IPS-15b (cell line): ENCODE data around the gene CCDC107.
"Not testable (repeated sequence)": the region's sequence is repeated elsewhere in the genome, so short reads cannot be mapped to it uniquely, and the experiment has no call there.

Experiments
- H3K27me3 ChIP-seq: one replicate; pipeline ENCODE4 v1.6.1; 2013; ENCODE audit warnings: low read length; ENCODE audit not compliant: control insufficient read depth, insufficient read depth
- H3K36me3 ChIP-seq: one replicate; pipeline ENCODE4 v1.6.1; 2013; ENCODE audit warnings: low read length; ENCODE audit not compliant: control insufficient read depth, insufficient read depth
- H3K4me1 ChIP-seq: one replicate; pipeline ENCODE4 v1.6.1; 2013; ENCODE audit warnings: mild to moderate bottlenecking, low read length; ENCODE audit not compliant: control insufficient read depth, insufficient read depth
- H3K4me3 ChIP-seq: one replicate; pipeline ENCODE4 v1.5.1; 2013; ENCODE audit warnings: low read depth, low read length
- H3K9ac ChIP-seq: one replicate; pipeline ENCODE4 v1.6.1; 2013; ENCODE audit warnings: low read depth, mild to moderate bottlenecking, low read length
- H3K9me3 ChIP-seq: one replicate; pipeline ENCODE4 v1.6.1; 2013; ENCODE audit warnings: mild to moderate bottlenecking, low read length; ENCODE audit not compliant: control insufficient read depth, insufficient read depth

The CCDC107 gene

DNA sequence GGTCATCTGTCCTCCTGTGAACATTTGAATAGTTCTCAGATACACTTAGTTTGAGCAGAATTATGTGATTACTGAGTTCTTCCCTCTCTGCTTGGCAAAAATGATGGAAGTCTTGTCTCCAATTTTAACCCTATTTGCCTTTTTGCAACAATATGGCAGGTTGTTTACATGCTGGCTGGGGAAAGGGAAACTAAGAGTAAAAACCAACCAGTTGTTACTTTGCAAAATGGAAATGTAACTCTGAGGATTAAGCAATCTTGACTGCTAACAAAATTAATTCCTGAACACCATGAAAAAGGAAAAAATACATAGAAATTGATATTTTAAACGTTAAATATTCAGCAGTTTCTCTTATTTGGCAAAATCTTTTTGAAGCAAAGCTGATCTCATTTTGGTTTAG lies 18.5 kb upstream of the CCDC107 start:
- no peaks in the 10 kb centered on the region for H3K9me3 ChIP-seq
- H3K9ac ChIP-seq: no peak overlapping the region
- H3K4me1 ChIP-seq: no peaks in the 10 kb centered on the region
- no peaks in the 10 kb centered on the region for H3K36me3 ChIP-seq
- no peak overlapping the region for H3K4me3 ChIP-seq
- H3K27me3 ChIP-seq: no peaks in the 10 kb centered on the region

DNA sequence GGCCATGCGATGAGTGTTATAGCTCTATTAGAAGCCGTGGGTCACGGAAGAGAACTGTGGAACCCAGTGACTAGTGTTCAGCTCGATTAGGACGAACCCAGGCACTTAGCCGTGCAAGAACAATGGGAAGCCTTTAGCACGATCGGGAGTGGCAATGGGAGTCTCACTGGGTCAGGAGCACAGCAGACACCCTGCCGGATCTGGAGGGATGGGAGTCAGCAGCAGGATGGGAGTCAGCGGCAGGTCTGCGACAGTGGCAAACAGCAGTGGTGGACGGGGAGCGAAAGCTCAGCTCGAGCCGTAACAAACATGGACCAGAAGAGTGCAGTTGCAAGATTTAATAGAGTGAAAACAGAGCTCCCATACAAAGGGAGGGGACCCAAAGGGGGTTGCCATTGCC lies 17.7 kb upstream of the CCDC107 start:
- H3K27me3 ChIP-seq, H3K9ac ChIP-seq, H3K4me1 ChIP-seq, H3K36me3 ChIP-seq, H3K9me3 ChIP-seq, H3K4me3 ChIP-seq: not testable (repeated sequence)

DNA sequence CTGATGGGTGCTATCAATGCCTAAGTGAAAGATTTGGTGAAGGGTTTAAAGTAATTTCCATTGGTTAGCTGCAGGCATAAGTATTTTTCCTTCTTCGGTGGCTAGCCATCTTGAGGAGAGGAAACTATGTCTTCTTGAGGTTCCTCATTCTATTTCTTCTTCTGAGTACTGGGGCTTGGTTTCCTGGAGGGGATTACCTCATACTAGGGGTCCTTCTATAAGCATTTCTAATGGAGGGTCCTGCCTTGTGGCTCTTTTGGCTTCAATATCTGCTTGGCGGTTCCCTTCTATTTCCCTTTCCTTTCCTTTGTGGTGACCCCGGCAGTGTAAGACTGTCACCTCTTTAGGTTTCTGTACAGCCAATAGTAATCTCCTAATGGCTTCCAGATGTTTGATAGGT lies 16.6 kb upstream of the CCDC107 start:
- not testable (repeated sequence) for H3K27me3 ChIP-seq, H3K4me1 ChIP-seq, H3K9ac ChIP-seq, H3K4me3 ChIP-seq, H3K9me3 ChIP-seq, H3K36me3 ChIP-seq

DNA sequence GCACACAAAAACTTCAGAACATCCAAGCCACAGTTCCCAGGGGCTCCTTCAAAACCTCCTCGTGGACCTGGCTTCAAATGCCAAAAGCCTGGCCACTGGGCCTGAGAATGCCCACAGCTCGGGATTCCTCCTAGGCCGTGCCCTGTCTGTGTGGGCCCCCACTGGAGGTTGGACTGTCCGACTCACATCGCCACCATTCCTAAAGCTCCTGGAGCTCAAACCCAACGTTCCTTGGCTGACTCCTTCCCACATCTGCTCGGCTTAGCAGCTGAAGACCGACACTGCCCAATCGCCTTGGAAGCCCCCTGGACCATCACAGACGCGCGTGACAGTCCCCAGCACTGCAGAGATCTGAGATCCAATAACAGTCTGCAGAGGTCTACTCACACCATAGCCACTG lies 15.0 kb upstream of the CCDC107 start:
- Histone ChIP-seq H3K9me3 (no peaks in the 10 kb centered on the region), H3K36me3 (no peaks in the 10 kb centered on the region), H3K27me3 (peaks cover 2% of the 10 kb centered on the region), H3K4me1 (peaks cover 4% of the 10 kb centered on the region), H3K4me3 (no peak overlapping the region), H3K9ac (no peak overlapping the region)

DNA sequence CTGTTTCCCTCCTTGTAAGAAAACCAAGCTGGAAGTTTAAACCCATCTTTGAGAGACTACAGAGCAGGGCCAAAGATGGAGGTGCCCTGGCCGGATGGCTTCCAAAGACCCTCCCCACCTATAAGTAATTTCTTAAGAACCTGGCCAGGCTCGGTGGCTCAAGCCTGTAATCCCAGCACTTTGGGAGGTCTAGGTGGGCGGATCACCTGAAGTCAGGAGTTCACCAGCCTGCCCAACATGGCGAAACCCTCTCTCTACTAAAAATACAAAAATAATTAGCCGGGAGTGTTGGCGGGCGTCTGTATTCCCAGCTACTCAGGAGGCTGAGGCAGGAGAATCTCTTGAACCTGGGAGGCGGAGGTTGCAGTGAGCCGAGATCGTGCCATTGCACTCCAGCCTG lies 12.4 kb upstream of the CCDC107 start:
- not testable (repeated sequence) for H3K9ac ChIP-seq, H3K27me3 ChIP-seq, H3K9me3 ChIP-seq, H3K36me3 ChIP-seq
- H3K4me1 ChIP-seq: peaks cover 11% of the 10 kb centered on the region
- H3K4me3 ChIP-seq: peak overlapping the region; percentile 80

DNA sequence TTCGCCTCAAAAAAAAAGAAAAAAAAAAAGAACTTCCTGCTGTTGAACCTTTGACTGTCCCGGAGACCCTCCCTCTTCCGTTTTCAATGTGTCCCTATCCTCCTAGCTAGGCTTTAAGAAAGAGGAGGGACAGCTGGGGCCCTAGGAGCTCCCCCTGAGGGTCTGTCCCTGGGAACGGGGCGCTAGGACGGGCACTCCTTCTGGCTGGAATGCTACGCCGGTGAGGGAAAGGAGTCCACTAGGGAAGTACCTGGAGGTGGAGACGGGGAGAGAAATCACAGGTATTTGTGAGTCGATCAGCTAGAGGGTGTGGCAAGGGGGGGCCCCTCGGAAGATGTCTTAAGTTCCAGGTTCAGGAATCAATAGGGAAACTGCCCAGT lies 11.9 kb upstream of the CCDC107 start:
- no peaks in the 10 kb centered on the region for H3K9me3 ChIP-seq
- peaks cover 13% of the 10 kb centered on the region for H3K4me1 ChIP-seq
- no peaks in the 10 kb centered on the region for H3K36me3 ChIP-seq
- peaks cover 2% of the 10 kb centered on the region for H3K27me3 ChIP-seq
- peak overlapping the region; percentile 80 for H3K4me3 ChIP-seq
- H3K9ac ChIP-seq: no peak overlapping the region

DNA sequence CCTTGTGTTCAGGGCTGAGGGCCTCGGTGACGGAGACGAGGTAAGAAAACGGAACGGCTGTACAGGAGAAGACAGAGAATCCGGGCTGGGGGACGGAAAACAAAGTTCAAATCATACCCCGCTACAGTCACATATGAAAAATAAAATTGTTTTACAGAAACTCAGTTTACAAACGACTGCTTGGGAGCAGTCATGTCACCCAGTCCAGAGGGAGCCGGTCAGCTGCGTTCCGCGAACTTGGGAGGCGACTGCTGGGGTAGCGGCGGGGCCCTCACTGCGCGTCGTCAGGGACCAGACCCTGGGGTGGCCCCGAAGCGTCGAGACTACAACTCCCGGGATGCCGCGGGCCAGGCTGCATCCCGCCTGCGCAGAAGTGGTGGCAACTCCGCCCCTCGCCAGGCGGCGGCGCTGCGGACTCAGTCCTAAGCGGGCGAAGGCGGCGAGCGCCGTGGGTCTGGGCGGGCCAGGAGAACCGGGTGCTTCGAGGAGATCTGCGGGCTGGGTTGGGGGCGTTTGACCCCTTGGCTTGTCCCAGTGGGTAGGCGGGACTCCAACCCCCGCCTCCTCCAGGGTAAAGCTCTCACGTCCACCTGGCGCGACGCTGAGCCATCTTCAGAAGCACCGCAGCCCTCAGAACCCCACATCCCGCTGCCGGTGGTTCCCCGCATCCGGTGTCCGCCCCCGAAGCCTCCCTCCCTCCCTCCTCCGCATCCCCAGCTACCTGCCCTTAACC lies 11.4 kb upstream of the CCDC107 start:
- H3K9me3 ChIP-seq: no peaks in the 10 kb centered on the region
- peaks cover 16% of the 10 kb centered on the region for H3K4me1 ChIP-seq
- no peak overlapping the region for H3K9ac ChIP-seq
- peak overlapping the region; percentile 80 for H3K4me3 ChIP-seq
- no peaks in the 10 kb centered on the region for H3K36me3 ChIP-seq
- H3K27me3 ChIP-seq: peaks cover 2% of the 10 kb centered on the region

DNA sequence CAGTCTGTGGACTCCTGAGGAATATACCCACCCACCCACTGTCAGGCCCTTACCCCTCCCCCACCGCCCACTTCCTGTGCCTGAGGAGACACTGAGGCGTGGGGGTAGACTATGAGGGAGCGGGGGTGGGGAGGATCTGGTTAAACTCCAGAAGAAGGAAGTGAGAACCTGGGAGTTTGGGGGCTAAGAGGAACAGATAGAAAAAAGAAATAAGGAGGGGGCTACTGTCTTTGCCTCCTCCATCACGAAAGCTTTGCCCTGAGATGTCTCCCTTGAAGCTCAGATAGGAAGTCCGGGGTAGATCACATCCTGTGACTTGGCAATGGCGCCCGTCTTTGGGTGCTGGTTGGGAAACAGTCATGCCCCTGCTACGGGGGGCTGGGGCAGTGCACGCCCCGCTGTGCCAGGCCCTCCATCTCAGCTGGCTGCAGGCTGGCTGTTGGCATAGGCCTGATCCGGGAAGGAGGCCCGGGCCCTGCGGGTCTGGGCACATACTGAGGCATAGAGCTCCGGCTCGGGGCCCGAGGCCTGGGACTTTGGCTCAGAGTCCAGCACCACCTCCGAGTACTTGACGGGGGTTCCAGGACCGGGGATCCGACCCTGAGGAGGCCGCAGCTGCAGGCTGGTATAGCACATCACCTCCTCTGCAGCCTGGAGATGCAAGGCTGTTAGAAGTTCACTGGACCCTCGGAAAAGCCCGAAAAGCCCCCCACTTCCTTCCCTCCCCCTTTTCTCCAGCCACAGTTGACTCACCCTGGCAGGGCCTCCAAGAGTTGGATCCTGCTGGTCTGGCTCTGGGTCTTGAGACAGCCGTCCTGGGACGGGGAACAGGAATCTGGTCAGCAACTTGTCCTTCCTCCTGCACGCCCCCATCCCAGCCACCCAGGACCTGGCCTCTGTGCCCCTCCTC lies 8.4 kb upstream of the CCDC107 start:
- Histone ChIP-seq H3K4me3 (no peak overlapping the region), H3K36me3 (no peaks in the 10 kb centered on the region), H3K27me3 (peaks cover 2% of the 10 kb centered on the region), H3K9ac (no peak overlapping the region), H3K4me1 (peaks cover 16% of the 10 kb centered on the region), H3K9me3 (no peaks in the 10 kb centered on the region)

DNA sequence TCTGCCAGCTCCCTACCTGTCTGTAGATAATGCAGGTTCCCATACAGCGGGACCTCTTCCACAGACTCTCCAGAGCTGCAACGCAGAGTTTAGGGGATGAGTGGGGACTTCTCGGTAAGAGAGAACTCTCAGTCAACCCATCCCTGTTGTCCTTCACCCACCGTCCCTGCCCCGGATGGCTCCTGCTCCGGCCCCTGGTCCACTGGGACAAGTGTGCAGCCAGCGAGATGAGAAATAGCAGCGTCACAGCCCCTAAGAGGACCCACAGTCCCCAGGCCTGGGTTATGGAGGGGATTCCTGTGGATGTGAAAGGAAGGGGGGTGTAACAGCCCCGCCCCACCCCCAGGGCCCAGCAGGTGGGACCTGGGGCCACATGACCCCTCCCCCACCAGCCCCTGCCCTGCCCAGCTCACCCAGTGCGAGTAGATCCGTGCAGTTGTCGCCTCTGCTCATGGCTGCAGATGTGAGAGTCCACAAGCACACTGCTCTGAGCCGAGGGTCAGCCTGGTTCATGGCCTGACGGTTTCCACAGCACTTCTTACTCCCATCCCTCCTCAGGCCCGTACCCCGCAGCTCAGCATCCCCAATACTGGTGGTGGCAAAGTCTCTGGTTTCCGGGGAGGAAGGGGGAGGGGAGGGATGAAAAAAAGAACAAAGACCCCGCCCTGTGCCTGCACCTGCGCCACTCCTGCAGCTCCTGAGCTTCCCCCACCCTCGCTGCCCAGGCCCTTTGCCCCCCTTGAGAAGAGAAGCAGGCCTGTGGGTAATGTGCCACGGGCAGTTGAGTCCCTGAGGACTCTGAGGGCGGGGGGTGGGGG lies 7.5 kb upstream of the CCDC107 start, which contains the start of gene SIT1:
Gene SIT1 (minus strand): TSS at position 591 of the 818 bp plus-strand sequence. CDS start 78 bp downstream, at position 513.
- no peak within 1 kb of the TSS for H3K9ac ChIP-seq
- H3K4me3 ChIP-seq: peak within 1 kb of the TSS; percentile 33
- peaks cover 2% of the 10 kb centered on the region for H3K27me3 ChIP-seq
- no peaks in the 10 kb centered on the region for H3K9me3 ChIP-seq
- peaks cover 16% of the 10 kb centered on the region for H3K4me1 ChIP-seq
- no peaks in the 10 kb centered on the region for H3K36me3 ChIP-seq

DNA sequence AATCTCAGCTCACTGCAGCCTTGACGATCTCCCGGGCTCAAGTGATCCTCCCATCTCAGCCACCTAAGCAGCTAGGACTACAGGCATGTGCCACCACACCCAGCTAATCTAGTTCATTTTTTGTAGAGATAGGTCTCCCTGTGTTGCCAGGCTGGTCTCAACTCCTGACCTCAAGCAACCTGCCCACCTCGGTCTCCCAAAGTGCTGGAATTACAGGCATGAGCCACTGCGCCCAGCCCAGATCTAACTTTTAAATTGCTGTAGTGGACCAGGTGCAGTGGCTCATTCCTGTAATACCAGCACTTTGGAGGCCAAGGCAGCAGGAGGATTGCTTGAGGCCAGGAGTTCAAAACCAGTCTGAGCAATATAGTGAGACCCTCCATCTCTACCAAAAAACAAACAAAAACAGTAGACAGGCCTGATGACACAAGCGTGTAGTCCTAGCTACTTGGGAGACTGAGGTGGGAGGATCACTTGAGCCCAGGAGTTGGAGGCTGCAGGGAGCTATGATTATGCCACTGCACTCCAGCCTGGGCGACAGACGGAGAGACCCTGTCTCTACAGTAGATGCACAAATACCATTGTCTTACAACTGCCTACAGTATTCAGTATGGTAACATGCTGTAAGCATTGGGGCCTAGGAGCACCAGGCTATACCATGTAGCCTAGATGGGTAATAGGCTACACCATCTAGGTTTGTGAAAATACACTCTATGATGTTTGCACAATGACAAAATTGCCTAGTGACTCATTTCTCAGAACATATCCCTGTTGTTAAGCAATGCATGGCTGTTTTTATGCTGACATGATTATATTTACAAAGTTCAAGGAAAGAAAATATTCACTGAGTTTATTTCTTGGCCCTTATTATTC lies 5.9 kb upstream of the CCDC107 start:
- peaks cover 16% of the 10 kb centered on the region for H3K4me1 ChIP-seq
- H3K9ac ChIP-seq: no peak overlapping the region
- H3K27me3 ChIP-seq: peaks cover 10% of the 10 kb centered on the region
- no peak overlapping the region for H3K4me3 ChIP-seq
- no peaks in the 10 kb centered on the region for H3K9me3 ChIP-seq
- no peaks in the 10 kb centered on the region for H3K36me3 ChIP-seq

DNA sequence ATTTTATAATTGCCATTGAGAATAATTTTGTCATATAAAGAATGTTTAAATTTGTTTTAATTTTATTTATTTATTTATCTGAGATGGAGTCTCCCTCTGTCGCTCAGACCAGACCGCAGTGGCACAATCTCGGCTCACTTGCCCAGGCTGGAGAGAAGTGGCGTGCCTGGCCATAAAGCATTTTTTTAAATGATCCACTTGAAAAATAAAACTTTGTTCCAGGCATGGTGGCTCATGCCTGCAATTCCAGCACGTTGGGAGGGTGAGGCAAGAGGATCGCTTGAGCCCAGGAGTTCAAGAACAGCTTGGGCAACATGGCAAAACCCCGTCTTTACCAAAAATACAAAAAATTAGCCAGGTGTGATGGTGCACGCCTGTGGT lies 5.3 kb upstream of the CCDC107 start:
- no peaks in the 10 kb centered on the region for H3K9me3 ChIP-seq
- no peak overlapping the region for H3K4me3 ChIP-seq
- peaks cover 10% of the 10 kb centered on the region for H3K27me3 ChIP-seq
- H3K9ac ChIP-seq: no peak overlapping the region
- H3K36me3 ChIP-seq: no peaks in the 10 kb centered on the region
- H3K4me1 ChIP-seq: peaks cover 15% of the 10 kb centered on the region
